Amniotic epithelial cell (primary cell): Measurements from ENCODE around the gene MAGT1.
"Not testable (repeated sequence)": the region's sequence is repeated elsewhere in the genome, so short reads cannot be mapped to it uniquely, and the experiment has no call there.

Experiments used
- DNase-seq: peaks from one replicate; pipeline ENCODE4 v3.0.0-alpha.2; 2010; ENCODE audit warnings: low read depth

Gene MAGT1

DNA sequence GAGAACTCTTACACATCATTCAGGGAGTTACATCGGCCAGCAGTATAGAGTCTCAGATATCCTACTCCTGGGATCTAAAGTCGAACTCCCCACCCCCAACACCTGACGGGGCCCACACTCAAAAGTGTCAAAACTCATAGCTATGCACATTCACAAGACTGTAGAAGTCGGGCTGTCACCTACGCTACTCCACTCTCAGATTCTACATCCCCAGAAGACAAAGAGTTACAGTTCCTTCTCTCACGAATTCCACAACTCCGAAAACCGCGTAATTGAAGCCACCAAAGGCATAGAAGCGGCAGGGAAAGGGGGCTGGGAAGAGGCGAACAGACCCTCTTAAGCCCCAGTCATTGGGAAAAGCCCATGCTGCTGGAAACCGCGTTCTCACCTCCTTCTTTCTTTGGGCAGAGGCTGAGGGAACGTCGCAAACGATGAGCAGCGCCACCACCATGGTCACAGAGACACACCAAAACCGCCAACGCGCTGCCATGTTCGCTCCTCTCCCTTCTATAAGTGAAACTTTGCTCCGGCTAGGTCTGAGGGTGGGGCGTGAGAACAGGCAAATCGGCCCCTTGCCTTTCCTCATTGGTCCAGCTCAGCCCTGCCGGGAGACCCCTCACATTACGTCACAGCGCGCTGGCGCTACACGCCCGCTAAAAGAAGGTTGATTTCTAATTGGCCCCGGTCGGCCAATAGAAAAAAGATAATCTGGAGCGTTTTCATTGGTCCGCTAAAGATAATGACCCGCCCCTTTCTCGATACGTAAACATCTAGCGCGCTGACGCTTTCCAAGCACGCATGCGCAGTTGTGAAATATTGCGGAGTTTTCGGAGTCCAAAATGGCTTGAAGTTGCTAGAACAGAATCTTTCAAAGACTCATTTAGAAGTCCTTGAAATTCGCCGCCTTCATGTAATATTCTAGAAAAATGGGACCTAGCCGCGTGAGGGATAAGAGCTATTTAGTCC lies at the start of gene MAGT1:
Gene MAGT1 (minus strand): TSS at position 515 of the 966 bp plus-strand sequence. CDS start 25 bp downstream, at position 490.
- peak; percentile 94 for DNase-seq

DNA sequence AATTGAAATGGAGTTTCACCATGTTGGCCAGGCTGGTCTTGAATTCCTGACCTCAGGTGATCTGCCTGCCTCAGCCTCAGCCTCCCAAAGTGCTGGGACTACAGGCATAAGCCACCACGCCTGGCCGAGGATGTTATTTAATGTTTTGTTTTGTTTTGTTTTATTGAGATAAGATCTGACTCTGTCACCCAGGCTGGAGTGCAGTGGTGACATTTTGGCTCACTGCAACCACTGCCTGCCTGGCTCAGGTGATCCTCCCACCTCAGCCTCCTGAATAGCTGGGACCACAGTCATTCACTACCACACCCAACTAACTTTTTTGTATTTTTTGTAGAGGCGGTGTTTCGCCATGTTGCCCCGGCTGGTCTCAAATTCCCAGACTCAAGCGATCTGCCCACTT lies 49.8 kb upstream of the MAGT1 start:
- not testable (repeated sequence) for DNase-seq

DNA sequence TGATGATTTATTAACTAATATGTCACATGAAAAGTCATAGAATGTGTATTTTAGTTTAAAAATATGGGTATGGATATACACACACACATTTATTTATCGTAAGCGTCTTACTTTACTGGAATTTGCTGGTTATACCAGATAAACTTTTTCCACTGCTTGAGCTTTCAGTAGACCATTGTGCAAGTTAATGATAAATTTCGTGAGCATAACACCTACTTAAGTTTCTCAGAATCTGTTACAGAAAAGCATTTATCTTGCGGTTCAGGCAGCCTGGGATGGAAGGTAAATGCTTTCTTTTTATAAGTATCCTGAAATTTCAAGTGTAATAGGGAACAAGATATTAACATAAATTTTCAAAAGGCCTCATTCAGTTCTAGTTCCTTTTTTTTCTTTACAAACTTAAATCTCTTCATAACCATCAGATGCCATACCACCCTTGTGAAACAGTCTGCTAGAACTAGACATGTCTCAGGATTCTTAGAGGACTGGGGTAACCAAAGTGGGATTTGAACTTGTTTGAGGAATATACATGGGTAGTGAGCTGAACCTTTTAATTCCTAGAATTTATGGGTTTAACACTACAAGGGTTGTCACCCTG lies 42.9 kb upstream of the MAGT1 start:
- peak; percentile 27 for DNase-seq

DNA sequence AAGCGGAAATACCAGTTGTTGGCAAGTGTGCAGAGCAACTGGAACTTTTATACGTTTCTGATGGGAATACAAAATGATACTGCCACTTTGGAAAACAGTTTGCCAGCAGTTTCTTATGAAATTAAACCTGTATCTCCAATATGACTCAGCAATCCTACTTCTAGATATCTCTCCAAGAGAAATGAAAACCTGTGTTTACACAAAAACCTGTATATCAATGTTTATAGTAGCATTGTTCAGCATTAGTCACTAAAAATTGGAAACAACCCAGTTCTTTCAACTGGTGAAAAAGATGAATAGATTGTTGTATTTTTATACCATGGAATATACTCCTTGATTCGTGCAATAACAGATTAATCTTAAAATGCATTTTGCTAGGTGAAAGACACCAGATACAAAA lies 42.1 kb upstream of the MAGT1 start:
- DNase-seq: peak; percentile 66

DNA sequence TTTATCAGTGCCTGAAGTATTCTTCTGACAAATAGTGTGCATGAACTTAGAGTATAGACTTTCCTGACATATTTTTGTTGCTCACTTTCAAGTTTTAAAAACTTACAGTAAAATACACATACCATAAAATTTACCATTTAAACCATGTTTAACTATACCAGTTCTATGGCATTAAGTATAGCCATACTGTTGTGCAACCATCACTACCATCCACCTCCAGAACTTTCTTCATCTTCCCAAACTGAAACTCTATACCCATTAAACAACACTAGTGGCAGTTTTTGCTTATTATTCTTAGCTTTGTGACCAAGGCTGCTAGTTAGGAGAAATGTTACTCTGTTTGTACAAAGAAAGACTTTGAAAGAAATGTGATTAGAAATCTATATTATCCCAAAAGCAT lies 41.1 kb upstream of the MAGT1 start:
- DNase-seq: no peak

DNA sequence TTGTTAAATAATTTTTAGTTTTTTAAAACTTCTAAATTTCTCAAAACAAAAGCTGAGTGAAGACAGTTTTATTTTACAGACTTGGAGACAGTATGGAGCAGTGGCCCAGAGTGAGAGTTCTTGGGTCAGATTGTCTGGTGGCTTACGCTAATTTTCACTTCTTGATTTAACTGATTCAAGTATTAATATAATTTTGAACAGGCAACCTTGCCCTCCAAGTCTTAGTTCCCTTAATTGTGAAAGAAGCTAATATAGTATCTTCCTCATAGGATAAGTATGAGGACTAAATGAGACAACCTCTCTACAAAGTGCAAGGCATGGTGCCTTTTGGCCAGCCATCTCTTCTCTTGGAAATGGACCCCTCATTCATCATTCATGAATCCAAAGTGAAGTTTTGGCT lies 40.7 kb upstream of the MAGT1 start:
- DNase-seq: no peak

DNA sequence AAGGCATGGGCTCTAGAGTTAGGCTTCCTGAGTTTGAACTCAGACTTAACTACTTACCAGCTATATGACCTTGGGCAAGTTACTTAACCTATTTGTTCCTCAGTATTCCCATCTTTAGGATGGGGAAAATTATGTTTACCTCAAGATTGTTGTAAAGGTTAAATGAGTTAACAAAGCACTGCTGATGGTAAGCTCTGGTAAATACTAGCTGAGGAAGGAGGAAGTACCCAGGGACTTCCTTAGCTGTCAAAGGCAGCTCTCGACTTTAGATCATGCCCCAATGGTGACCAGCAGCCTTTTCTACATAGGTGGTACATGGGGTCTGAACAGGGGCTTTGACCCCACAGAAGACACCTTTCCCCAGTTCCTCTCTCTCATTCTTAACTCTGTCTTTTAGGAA lies 35.3 kb upstream of the MAGT1 start:
- DNase-seq: no peak

DNA sequence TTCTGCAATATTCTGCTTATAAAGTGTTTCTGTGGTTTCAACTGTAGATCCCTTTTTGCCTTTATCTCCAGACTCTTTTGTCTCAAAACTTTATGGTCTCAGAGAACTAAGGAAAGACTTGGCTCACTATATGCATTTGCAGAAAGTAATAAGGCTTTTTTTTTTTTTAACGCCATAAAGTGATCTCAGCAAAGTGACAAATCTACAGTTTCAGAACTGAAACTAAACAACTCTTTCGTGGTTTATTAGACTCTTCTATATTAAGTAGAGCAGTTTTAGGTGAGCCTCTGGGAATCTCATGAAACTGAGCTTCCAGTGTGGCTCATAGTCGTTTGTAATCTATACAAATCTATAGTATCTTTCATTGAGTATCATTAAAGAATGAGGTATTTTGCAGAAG lies 30.5 kb upstream of the MAGT1 start:
- DNase-seq: no peak

DNA sequence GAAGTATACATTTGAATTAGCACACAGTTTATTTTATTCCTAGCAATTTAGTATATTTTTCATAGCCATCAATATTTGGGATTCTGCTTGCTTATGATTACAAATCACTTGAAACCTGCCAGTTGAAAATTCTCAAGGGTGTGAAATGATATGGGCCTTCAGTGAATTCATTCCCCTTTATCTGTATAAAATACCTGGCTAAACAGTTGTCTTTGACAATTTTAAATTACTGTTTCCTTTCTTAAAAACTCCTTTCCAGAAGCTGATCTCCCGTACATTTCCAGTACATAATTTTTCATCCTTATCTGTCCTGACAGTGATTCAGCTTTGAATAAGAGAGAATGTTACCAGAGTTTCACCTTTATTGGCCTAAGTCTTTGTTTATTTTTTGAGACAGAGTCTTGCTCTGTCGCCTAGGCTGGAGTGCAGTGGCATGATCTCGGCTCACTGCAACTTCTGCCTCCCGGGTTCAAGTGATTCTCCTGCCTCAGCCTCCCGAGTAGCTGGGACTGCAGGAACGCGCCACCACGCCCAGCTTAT lies 29.2 kb upstream of the MAGT1 start:
- DNase-seq: peak; percentile 17

DNA sequence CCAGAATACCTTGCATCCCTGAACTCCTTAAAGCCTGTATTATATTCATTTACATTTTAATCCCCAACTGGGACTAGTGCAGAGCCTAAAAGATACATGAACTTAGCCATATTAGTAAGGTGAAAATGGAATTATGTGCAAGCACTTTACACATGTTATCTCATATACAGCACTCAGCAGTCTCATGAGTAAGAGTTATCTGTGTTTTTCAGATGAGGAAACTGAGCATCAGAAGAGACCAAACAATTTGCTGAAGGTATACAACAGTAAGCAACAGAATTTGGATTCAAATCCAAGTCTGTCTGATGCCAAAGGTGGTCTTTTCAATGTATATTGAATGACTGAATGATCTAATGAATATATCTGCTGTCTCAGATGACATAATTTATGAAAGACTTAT lies 27.6 kb upstream of the MAGT1 start:
- DNase-seq: no peak

DNA sequence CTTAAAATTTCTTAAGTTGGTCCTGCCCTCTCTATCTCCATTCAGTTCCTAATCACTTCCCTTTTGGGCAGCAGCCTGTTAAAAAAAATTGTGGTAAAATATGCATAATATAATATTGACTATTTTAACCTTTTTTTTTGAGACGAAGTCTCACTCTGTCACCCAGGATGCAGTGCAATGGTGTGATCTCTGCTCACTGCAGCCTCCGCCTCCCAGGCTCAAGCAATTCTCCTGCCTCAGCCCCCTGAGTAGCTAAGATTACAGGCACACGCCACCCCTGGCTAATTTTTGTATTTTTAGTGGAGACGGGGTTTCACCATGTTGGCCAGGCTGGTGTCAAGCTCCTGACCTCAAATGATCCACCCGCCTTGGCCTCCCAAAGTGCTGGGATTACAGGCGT lies 24.1 kb upstream of the MAGT1 start:
- not testable (repeated sequence) for DNase-seq

DNA sequence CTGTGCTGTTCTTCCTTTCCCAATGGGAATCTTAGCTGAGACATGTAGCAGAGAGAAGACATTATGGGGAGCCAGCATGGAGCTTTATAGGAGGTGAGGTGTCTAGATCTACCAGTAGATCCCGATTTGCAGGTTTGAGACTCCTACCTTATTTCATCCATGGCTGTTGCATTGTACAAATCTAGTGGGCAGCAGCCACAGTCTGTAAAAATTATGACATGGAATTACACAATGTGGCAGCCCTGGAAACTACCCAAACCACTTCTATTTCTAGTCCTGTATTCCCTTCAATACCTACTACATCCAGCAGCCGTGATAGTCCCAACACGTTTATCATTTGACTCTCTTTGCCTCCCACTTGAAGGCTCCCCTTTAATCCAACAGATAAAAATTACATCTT lies 23.3 kb upstream of the MAGT1 start:
- peak; percentile 69 for DNase-seq

DNA sequence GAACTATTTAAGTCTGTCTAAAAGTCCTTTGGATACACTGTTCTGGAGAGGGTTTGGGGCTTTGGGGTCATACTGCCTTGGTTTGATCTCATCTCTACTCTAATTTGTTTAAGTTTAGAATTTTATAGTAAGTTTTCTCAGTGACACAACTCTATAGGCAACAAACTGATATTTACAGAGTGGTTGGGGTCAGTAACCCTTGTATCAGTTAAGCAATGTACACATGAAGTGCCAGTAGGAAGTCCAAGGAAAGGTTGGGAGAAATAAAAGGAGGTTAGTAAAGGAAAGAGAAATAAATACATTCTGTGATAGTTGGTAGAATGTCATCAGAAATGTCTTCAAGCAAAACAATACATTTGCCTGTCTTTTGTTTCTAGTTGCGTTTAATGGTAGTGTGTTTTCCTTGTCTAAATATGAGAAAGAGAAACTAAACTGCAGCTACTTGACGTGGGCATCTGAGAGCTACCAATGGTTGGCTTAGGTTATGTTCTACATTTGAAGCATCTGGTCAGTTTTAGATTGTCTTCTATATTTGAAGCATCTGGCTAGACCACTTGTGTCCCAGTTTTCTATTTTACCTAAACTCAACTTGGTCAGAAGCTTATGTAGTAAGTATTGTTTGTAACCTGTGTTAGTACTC lies 22.2 kb upstream of the MAGT1 start:
- no peak for DNase-seq

DNA sequence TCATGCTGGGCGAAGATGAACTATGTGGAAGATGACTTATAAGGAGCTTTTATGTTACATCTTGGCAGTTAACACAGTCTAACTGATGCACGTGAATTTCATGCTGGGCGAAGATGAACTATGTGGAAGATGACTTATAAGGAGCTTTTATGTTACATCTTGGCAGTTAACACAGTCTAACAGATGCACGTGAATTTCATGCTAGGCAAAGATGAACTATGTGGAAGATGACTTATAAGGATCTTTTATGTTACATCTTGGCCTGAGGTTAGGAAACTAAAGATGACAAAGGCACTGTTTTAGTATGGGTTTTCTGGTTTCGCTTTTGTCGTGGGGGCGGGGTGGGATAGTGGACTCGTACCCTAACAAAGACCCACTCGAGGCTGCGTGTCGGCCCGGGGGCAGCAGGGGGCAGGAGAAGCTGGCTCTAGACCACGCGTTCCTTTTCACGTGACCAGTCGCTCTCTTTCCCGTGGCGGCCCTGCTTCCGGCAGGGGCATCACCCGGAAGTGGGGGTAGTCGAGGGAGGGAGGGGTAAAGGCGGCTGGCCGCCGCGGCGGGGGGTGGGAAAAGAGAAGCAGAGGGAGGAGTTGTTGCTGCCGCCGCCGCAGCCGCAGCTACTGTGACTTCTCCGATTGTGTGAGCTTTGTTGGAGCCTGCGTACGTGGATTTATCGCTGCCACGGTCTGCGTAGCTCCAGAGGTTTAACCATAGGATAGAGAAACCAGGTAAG lies 15.0 kb upstream of the MAGT1 start, which contains the start of gene ATP7A:
Gene ATP7A (plus strand): TSS at position 586 of the 733 bp plus-strand sequence. CDS start 60,949 bp downstream, outside the sequence.
- peak; percentile 86 for DNase-seq

DNA sequence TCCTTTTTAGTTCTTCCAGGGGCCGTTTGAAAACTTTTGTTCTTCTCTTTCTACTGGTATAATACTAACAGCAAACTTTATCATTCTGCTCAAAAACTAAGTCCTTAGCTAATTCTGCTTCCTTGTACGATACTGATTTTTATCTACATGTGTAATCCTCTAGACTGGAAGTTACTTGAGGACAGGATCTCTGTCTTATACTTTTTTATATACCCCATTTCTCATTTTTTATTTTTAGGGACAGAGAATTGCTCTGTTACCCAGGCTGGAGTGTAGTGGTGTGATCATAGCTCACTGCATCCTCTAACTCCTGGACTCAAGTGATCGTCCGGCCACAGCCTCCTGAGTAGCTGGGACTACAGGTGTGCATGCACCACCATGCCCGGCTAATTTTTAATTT lies 6.3 kb upstream of the MAGT1 start:
- no peak for DNase-seq

DNA sequence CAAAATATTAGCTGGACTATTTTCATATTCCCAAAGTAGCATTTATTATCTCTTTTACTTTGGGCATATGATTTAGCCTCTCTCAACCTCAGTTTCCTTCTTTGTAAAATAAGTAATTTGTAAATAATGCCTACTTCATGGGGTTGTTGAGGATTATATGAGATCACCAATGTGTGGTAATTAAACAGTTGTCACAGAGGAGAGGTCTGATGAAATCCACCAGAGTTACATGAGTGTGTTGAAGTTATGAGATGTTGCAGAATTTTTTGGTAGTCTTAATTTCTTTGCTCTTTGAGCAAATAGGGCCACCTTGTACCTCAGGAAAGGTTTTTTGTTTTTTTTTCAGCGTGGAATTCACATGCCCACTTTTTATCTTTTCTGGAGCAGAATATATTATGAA lies 5.5 kb upstream of the MAGT1 start:
- DNase-seq: peak; percentile 37

DNA sequence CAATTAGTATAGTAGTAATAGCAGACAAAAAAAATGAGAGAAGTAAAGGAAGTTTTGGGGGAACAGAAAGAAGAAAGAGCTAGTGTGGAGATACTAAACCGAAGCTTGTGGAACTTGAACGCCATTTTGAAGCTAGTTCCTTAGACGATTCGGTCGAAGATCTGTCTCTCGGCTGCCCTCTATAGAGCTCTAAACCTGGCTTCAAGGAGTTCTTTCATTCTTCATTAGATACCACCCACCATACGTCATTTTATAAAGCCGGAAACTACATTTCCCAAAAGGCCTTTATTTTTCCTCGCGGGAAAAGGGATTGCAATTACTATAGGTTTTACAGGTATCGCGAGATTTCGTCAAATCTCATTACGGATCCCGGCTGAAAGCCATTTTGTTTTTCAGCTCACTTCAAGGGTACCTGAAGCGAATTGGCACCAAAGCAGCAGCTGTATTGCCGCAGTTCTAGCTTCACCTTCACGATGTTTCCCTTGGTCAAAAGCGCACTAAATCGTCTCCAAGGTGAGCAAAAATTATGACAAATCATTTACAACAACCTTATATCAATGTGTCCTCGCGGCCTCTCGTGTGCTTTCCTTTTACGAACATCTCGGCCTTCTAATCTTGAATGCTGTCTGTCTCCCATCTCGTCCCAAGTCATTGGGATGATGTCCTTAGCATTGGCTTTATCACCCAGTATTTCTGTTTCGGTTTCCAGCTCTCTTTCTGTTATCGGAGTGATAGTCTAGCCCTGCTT lies 4.0 kb upstream of the MAGT1 start, which contains the start of gene COX7B:
Gene COX7B (plus strand): TSS at position 388 of the 748 bp plus-strand sequence. CDS start 86 bp downstream, at position 474.
- peak; percentile 95 for DNase-seq

DNA sequence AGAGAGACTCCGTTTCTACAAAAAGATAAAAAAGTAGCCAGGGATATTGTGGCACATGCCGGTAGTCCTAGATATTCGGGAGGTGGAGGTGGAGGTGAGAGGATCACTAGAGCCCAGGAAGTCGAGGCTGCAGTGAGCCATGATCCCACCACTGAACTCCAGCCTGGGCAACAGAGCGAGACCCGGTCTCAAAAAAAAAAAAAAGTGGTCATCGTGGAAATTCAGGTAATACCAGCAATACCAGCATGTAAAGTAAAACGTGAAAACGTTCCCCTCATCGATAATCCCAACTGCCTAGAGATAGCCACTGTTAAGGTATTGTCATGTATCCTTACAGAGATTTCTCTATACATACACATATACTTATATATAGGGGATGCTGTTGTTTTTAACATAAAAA lies 1.5 kb downstream of the MAGT1 start:
- DNase-seq: no peak

DNA sequence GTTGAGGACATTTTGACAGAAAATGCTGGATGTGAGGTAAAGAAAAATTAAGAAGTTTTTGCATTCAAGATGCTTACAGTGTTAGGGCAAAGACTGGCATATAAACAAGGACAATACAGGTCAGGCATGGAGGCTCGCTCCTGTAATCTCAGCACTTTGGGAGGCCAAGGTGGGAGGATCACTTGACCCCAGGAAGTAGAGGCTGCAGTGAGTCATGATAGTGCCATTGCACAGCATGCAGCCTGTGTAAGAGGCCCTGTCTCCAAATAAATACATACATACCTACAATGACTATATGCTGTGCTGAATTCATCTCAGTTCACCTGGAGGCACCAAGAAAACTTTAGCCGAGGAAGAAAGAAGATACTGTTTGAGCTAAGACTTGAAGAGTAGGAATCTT lies 2.3 kb downstream of the MAGT1 start:
- DNase-seq: no peak

DNA sequence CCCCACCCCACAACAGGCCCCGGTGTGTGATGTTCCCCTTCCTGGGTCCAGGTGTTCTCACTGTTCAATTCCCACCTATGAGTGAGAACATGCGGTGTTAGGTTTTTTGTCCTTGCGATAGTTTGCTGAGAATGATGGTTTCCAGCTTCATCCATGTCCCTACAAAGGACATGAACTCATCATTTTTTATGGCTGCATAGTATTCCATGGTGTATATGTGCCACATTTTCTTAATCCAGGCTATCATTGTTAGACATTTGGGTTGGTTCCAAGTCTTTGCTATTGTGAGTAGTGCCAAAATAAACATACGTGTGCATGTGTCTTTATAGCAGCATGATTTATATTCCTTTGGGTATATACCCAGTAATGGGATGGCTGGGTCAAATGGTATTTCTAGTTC lies 13.8 kb downstream of the MAGT1 start:
- DNase-seq: not testable (repeated sequence)

DNA sequence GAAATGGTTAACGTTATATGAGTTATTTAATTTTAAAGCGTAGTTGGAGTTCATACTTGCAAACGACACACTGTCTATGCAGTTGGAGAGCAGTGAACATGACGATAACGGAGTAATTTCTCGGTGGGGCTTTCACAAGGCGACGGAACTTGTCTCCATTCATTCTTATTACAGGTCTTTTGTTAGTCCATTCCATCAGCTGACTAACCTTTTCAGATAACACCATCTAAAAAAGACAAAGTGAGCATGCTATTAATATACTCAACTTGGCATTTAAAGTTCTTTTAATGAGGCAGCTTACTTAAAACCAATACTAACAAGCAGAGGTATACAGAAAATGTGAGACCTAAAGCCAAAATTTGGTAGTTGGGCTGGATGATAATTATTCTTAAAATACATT lies 19.9 kb downstream of the MAGT1 start:
- no peak for DNase-seq
